Gastroesophageal sphincter (tissue), 4 donors: ENCODE results near the gene NCKAP5L. TPM values are rescaled to one million over a fixed set of nuclear protein-coding genes. Genes with fewer than 3 reads are reported as not detected.

ENCODE experiments used
- ATAC-seq: fragments of 150-250 bp; one replicate; pipeline ENCODE4 v1.9.1; 2016; ENCODE audit warnings: mild to moderate bottlenecking, moderate library complexity
- H3K27ac ChIP-seq, 4 donors: fragments of 200-600 bp; sonication (generic) in 3 of 4; 1 replicate in 3 of 4; 2 replicates in 1 of 4; pipeline ENCODE4 v1.5.1; 2016 to 2019
- H3K27me3 ChIP-seq: fragments of 200-600 bp; sonication (generic); one replicate; pipeline ENCODE4 v1.5.1; 2019
- H3K36me3 ChIP-seq, 2 donors: fragments of 200-600 bp; sonication (generic); one replicate each; pipeline ENCODE4 v1.5.1; 2019; ENCODE audit warnings: control low read depth in 1 of 2
- H3K4me1 ChIP-seq, 3 donors: fragments of 200-600 bp; sonication (generic); 1 replicate in 2 of 3; 2 replicates in 1 of 3; pipeline ENCODE4 v1.5.1; 2016 to 2019; ENCODE audit warnings: control low read depth in 2 of 3
- H3K4me3 ChIP-seq, 2 donors: fragments of 200-600 bp; sonication (generic); one replicate each; pipeline ENCODE4 v1.5.1; 2019; ENCODE audit warnings: mild to moderate bottlenecking in 1 of 2, moderate library complexity in 1 of 2
- H3K9me3 ChIP-seq, 3 donors: fragments of 200-600 bp; sonication (generic); one replicate each; pipeline ENCODE4 v1.5.1; 2017 to 2019; ENCODE audit warnings: control low read depth in 2 of 3
- EP300 ChIP-seq: sonication (generic); formaldehyde crosslinking; IDR thresholded peaks from one replicate; pipeline ENCODE4 v1.6.1; 2017; ENCODE audit warnings: antibody characterized with exemption, mild to moderate bottlenecking
- POLR2A ChIP-seq, 2 donors: fragments of 450-650 bp; IDR thresholded peaks; one replicate each; pipeline ENCODE4 v1.6.1; 2017; ENCODE audit warnings: antibody characterized with exemption in 2 of 2, mild to moderate bottlenecking in 2 of 2, moderate library complexity in 1 of 2
- POLR2AphosphoS5 ChIP-seq: sonication (generic); formaldehyde crosslinking; IDR thresholded peaks from one replicate; pipeline ENCODE4 v1.6.1; 2017; ENCODE audit warnings: antibody characterized with exemption
- WGBS, 2 donors: methylation state at CpG; one replicate each; pipeline ENCODE4 v1.1.5; 2018; ENCODE audit warnings: low coverage in 1 of 2; 5-methylcytosine and 5-hydroxymethylcytosine counted together
- total RNA-seq, 4 donors: library from RNA; depleted of rRNA; stranded (reverse); fragments of >200 nt; gene quantifications; one replicate each; pipeline ENCODE4 v1.1.0, GENCODE V29; 2016
- TF ChIP-seq, protein P1 (sequence below), 4 experiments: fragments of 200-600 bp in 2 of 4; fragments of 450-650 bp in 2 of 4; sonication (generic) in 1 of 4; IDR thresholded peaks; one replicate each; pipeline ENCODE4 v1.5.1; 2017 to 2019; ENCODE audit warnings: antibody characterized with exemption in 4 of 4, mild to moderate bottlenecking in 2 of 4, moderate library complexity in 2 of 4

NCKAP5L gene
- total RNA-seq, 4 donors from 2014 or later: 15.3 to 27.5 (median 19.0) TPM

DNA sequence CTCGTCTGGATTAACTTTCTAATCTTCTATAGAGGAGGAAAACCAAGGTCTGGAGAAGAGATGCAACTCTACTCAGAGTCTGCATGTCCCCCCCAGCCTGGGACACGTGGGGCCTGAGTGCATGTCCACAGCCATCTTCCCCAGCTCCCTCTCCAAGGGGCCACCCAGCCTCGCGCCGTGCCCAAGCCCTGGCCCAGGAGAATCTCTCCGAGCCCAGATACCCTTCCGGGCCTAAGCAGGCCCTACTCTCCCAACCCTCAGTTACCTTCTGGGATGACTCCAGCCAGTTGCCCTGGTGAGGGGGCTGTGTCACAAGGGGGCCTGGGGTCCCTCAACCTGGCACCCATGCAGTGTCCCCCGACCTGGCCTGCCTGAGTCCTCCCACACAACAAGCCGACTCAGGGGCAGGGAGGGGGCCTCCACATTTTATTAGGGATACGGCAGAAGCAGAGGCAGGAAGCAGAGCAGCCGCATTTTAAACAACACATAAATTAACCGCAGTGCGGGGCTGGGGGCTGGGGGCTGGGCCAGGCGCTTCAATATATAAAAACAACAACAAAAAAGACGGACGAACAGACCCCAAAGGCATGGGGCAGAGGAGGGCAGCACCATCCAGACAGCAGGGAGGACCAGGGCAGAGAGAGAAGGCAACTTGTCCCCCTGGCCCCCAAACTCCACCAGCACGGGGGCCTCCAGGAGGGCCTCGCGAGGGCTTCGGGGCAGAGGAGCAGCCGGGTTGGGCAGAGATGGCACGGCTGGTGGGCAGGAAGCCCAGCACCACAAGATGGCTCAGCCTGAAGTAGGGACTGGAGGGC, 37.3 kb downstream of the NCKAP5L start:
- no peak for TF ChIP-seq POLR2AphosphoS5
- TF ChIP-seq EP300: no peak
- TF ChIP-seq, protein P1, sequence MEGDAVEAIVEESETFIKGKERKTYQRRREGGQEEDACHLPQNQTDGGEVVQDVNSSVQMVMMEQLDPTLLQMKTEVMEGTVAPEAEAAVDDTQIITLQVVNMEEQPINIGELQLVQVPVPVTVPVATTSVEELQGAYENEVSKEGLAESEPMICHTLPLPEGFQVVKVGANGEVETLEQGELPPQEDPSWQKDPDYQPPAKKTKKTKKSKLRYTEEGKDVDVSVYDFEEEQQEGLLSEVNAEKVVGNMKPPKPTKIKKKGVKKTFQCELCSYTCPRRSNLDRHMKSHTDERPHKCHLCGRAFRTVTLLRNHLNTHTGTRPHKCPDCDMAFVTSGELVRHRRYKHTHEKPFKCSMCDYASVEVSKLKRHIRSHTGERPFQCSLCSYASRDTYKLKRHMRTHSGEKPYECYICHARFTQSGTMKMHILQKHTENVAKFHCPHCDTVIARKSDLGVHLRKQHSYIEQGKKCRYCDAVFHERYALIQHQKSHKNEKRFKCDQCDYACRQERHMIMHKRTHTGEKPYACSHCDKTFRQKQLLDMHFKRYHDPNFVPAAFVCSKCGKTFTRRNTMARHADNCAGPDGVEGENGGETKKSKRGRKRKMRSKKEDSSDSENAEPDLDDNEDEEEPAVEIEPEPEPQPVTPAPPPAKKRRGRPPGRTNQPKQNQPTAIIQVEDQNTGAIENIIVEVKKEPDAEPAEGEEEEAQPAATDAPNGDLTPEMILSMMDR (IDR thresholded peaks at IDR 0.05): no peak
- TF ChIP-seq POLR2A (IDR thresholded peaks at IDR 0.05): no peak
- Histone ChIP-seq H3K27ac (no peak overlapping the region), H3K9me3 (no peaks in the 10 kb centered on the region), H3K27me3 (no peaks in the 10 kb centered on the region), H3K4me3 (no peak overlapping the region), H3K36me3 (peaks cover 0 to 71% of the 10 kb centered on the region in 2 donors), H3K4me1 (no peaks in the 10 kb centered on the region)
- WGBS, 2 donors: 77 to 100% methylated on average over 1 to 9 of the region's 22 CpGs
- ATAC-seq: no peak

DNA sequence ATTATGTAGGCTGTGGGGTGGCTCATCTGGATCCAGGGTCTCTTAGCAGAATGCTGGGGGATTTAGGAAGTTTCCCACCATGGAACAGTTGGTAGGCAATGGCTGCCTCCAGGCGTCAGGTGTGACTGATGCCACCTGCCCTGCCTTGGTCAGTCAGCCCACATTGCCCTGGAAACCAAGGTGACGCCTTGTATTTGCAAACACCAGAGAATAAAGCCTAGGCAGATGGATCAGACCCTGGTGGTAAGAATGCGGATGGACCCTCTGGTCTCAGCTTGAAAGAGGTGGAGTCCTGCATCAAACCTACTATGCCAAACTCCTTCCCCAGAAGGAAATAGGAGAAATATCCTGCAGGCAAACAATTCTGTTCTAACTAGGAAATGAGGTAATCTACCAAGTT, 38.2 kb downstream of the NCKAP5L start:
- H3K36me3 ChIP-seq: peaks cover 0 to 61% of the 10 kb centered on the region in 2 donors
- H3K4me3 ChIP-seq: no peak overlapping the region
- H3K4me1 ChIP-seq: peaks cover 0 to 1% (median 0%) of the 10 kb centered on the region in 3 donors
- TF ChIP-seq POLR2AphosphoS5 (no peak), POLR2A (IDR thresholded peaks at IDR 0.05) (no peak), EP300 (no peak)
- TF ChIP-seq, protein P1 (IDR thresholded peaks at IDR 0.05): no peak
- 80% methylated on average over 1 of the region's 3 CpGs; no CpG with 5 or more reads in 1 of the 2 donors for WGBS, 2 donors
- no peak for ATAC-seq
- no peak overlapping the region for H3K27ac ChIP-seq
- H3K27me3 ChIP-seq: no peaks in the 10 kb centered on the region
- no peaks in the 10 kb centered on the region for H3K9me3 ChIP-seq

DNA sequence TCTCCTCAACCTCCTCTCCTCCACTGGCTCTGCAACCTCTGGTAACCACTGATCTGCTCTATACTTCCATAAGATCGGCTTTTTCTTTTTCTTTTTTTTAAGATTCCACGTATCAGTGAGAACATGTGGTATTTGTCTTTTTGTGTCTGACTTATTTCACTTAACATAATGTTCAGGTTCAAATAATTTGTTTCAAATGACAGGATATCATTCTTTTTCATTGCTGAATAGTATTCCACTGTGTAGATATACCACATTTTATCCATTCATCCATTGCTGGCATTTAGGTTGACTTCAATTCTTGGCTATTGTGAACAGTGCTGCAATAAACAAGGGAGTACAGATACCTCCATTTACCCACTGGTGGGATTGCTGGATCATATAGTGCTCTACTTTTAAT, 40.5 kb downstream of the NCKAP5L start:
- H3K36me3 ChIP-seq: peaks cover 0 to 42% of the 10 kb centered on the region in 2 donors
- TF ChIP-seq POLR2A (IDR thresholded peaks at IDR 0.05) (no peak), EP300 (no peak), POLR2AphosphoS5 (no peak)
- TF ChIP-seq, protein P1 (IDR thresholded peaks at IDR 0.05): no peak
- H3K27me3 ChIP-seq: no peaks in the 10 kb centered on the region
- no peak overlapping the region for H3K27ac ChIP-seq
- no peak for ATAC-seq
- H3K4me1 ChIP-seq: peaks cover 0 to 22% (median 5%) of the 10 kb centered on the region in 3 donors
- WGBS, 2 donors: 85 to 97% methylated on average over 2 of the region's 2 CpGs
- H3K4me3 ChIP-seq: no peak overlapping the region
- no peaks in the 10 kb centered on the region for H3K9me3 ChIP-seq

DNA sequence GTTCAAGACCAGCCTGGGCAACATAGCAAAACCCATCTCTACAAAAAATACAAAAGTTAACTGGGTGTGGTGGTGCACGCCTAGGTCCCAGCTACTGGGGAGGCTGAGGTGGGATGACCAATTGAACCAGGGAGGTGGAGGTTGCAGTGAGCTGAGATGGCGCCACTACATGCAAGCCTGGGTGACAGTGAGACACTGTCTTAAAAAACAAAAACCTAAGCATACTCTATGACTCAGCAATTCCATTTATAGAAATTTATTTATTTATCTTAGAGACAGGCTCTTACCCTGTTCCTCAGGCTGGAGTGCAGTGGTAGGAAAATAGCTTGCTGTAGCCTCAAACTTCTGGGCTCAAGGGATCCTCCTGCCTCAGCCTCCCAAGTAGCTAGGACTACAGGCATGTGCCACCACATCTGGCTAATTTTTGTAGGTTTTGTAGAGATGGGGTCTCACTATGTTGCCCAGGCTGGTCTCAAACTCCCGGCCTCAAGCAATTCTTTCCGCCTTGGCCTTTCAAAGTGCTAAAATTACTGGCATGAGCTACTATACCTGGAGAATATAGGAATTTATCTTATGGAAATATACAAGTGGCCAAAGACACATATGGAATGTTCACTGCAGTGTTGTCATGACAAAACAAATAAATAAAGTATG, 43.3 kb downstream of the NCKAP5L start:
- H3K9me3 ChIP-seq: no peaks in the 10 kb centered on the region
- H3K36me3 ChIP-seq: peaks cover 0 to 14% of the 10 kb centered on the region in 2 donors
- no peak for ATAC-seq
- TF ChIP-seq EP300 (no peak), POLR2AphosphoS5 (no peak), POLR2A (IDR thresholded peaks at IDR 0.05) (no peak)
- TF ChIP-seq, protein P1 (IDR thresholded peaks at IDR 0.05): no peak
- 69 to 90% methylated on average over 3 to 4 of the region's 4 CpGs for WGBS, 2 donors
- no peaks in the 10 kb centered on the region for H3K27me3 ChIP-seq
- H3K4me3 ChIP-seq: no peak overlapping the region
- peaks cover 0 to 22% (median 5%) of the 10 kb centered on the region in 3 donors for H3K4me1 ChIP-seq
- no peak overlapping the region for H3K27ac ChIP-seq
